SK-N-SH (cell line): ENCODE data around the gene MTCL3.

ENCODE experiments used
- CTCF ChIA-PET: fragments of 300-600, 350-600 bp; formaldehyde crosslinking; extraction: SDS; loops from one replicate; lab custom pipeline; 2021; lab: Yijun Ruan, JAX
- POLR2A ChIA-PET: fragments of 350-600 bp; sonication (Branson Sonifier 250); formaldehyde crosslinking; extraction: SDS; loops from one replicate; lab custom pipeline; 2020; ENCODE audit warnings: antibody characterized with exemption, inconsistent platforms; lab: Yijun Ruan, JAX
- DNase-seq: peaks from one replicate; pipeline ENCODE4 v3.0.0; 2012
- H2AFZ ChIP-seq: fragments of 200-600 bp; sonication (generic); 2 replicates; pipeline ENCODE4 v1.8.1; 2016; ENCODE audit warnings: antibody characterized with exemption, mild to moderate bottlenecking, low read depth
- H3F3A ChIP-seq: fragments of 200-600 bp; sonication (generic); replicated peaks from 2 replicates; pipeline ENCODE3; 2016; ENCODE audit warnings: antibody characterized with exemption, mild to moderate bottlenecking; ENCODE audit not compliant: insufficient read depth
- H3K27ac ChIP-seq, 2 experiments: fragments of 200-500 bp in 1 of 2; fragments of 200-600 bp in 1 of 2; sonication (Bioruptor generic) in 1 of 2; sonication (generic), shearing (Covaris generic) in 1 of 2; 2 replicates each; pipeline versions ENCODE4 v1.5.1 to v1.6.1; 2014 to 2016; ENCODE audit warnings: low read depth in 2 of 2, inconsistent platforms in 1 of 2, low read length in 1 of 2, mild to moderate bottlenecking in 1 of 2, mixed read lengths in 1 of 2
- H3K27me3 ChIP-seq: fragments of 200-600 bp; sonication (generic), shearing (Covaris generic); 2 replicates; pipeline ENCODE4 v1.6.1; 2016; ENCODE audit warnings: mixed run types; ENCODE audit not compliant: insufficient read depth
- H3K36me3 ChIP-seq, 2 experiments: fragments of 200-500 bp in 1 of 2; fragments of 200-600 bp in 1 of 2; sonication (Bioruptor generic) in 1 of 2; sonication (generic) in 1 of 2; replicated peaks in 1 of 2; 2 replicates each; pipeline versions ENCODE3 to v1.5.1; 2014 to 2016; ENCODE audit warnings: low read length in 1 of 2, mild to moderate bottlenecking in 1 of 2; ENCODE audit not compliant: insufficient read depth in 2 of 2, control insufficient read depth in 1 of 2
- H3K4me1 ChIP-seq, 2 experiments: fragments of 200-500 bp in 1 of 2; fragments of 200-600 bp in 1 of 2; sonication (Bioruptor generic) in 1 of 2; sonication (generic), shearing (Covaris generic) in 1 of 2; 2 replicates each; pipeline versions ENCODE4 v1.5.1 to v1.6.1; 2014 to 2016; ENCODE audit warnings: low read depth in 1 of 2, low read length in 1 of 2, mixed run types in 1 of 2; ENCODE audit not compliant: insufficient read depth in 2 of 2, control insufficient read depth in 1 of 2
- H3K4me2 ChIP-seq: fragments of 200-600 bp; sonication (generic), shearing (Covaris generic); 2 replicates; pipeline ENCODE4 v1.6.1; 2017; ENCODE audit warnings: mixed run types
- H3K4me3 ChIP-seq, 2 experiments: fragments of 200-500 bp in 1 of 2; fragments of 200-600 bp in 1 of 2; sonication (Bioruptor generic) in 1 of 2; sonication (generic), shearing (Covaris generic) in 1 of 2; 2 replicates each; pipeline versions ENCODE4 v1.5.1 to v1.8.1; 2014 to 2016; ENCODE audit warnings: low read depth in 2 of 2, inconsistent platforms in 1 of 2, low read length in 1 of 2, mild to moderate bottlenecking in 1 of 2, mixed read lengths in 1 of 2, moderate library complexity in 1 of 2
- H3K79me2 ChIP-seq: fragments of 200-600 bp; sonication (generic); 2 replicates; pipeline ENCODE4 v1.8.1; 2017; ENCODE audit warnings: mild to moderate bottlenecking; ENCODE audit not compliant: insufficient read depth
- H3K9ac ChIP-seq: fragments of 200-600 bp; sonication (generic); 2 replicates; pipeline ENCODE4 v1.6.1; 2017; ENCODE audit warnings: mixed run types
- H3K9me2 ChIP-seq: fragments of 200-600 bp; sonication (generic); 2 replicates; pipeline ENCODE4 v1.6.1; 2017; ENCODE audit warnings: mixed run types
- H3K9me3 ChIP-seq: fragments of 200-600 bp; sonication (generic); 2 replicates; pipeline ENCODE4 v1.6.1; 2017; ENCODE audit warnings: mixed run types, mild to moderate bottlenecking, moderate library complexity
- H4K20me1 ChIP-seq: fragments of 200-600 bp; sonication (generic); 2 replicates; pipeline ENCODE4 v1.6.1; 2017; ENCODE audit warnings: mild to moderate bottlenecking, mixed run types; ENCODE audit not compliant: insufficient read depth
- CHD2 ChIP-seq: fragments of 150-350 bp; IDR thresholded peaks from 2 replicates; pipeline ENCODE4 v1.6.1; 2018; ENCODE audit warnings: low read length; ENCODE audit not compliant: partially characterized antibody
- CTCF ChIP-seq: fragments of 200-600 bp; sonication (generic); IDR thresholded peaks from 2 replicates; pipeline ENCODE4 v1.6.1; 2017; ENCODE audit warnings: antibody characterized with exemption, mild to moderate bottlenecking, moderate library complexity
- ELF1 ChIP-seq: IDR thresholded peaks from 2 replicates; pipeline ENCODE4 v1.4.0; 2012
- EP300 ChIP-seq, 2 experiments: IDR thresholded peaks; 2 replicates each; pipeline versions ENCODE4 v1.4.0 to v1.6.1; 2012; ENCODE audit warnings: borderline replicate concordance in 1 of 2, low read depth in 1 of 2, low read length in 1 of 2
- EZH2phosphoT487 ChIP-seq: fragments of 200-600 bp; sonication (generic); IDR thresholded peaks from 2 replicates; pipeline ENCODE4 v1.6.1; 2017; ENCODE audit warnings: low read depth, mixed run types, mild to moderate bottlenecking, antibody characterized with exemption, moderate library complexity, borderline replicate concordance
- FOSL2 ChIP-seq: IDR thresholded peaks from 2 replicates; pipeline ENCODE4 v1.4.0; 2012; ENCODE audit warnings: low read depth, mild to moderate bottlenecking, moderate library complexity, borderline replicate concordance
- GABPA ChIP-seq: IDR thresholded peaks from 2 replicates; pipeline ENCODE4 v1.4.0; 2012; ENCODE audit warnings: low read depth, mild to moderate bottlenecking
- JUND ChIP-seq: IDR thresholded peaks from 2 replicates; pipeline ENCODE4 v1.4.0; 2012
- MAX ChIP-seq: IDR thresholded peaks from 2 replicates; pipeline ENCODE4 v1.4.0; 2012; ENCODE audit warnings: low read depth
- MEF2A ChIP-seq: IDR thresholded peaks from 2 replicates; pipeline ENCODE4 v1.4.0; 2012; ENCODE audit warnings: low read depth, borderline replicate concordance
- MXI1 ChIP-seq: IDR thresholded peaks from 2 replicates; pipeline ENCODE4 v1.6.1; 2012; ENCODE audit warnings: mild to moderate bottlenecking, low read depth, low read length, improper control_type of control experiment
- NRF1 ChIP-seq: IDR thresholded peaks from 2 replicates; pipeline ENCODE4 v1.6.1; 2012; ENCODE audit warnings: low read depth, mild to moderate bottlenecking, low read length
- POLR2AphosphoS5 ChIP-seq: IDR thresholded peaks from 2 replicates; pipeline ENCODE4 v1.6.1; 2012; ENCODE audit warnings: low read depth, low read length
- RAD21 ChIP-seq: IDR thresholded peaks from 2 replicates; pipeline ENCODE4 v1.6.1; 2012; ENCODE audit warnings: mild to moderate bottlenecking, low read length
- RCOR1 ChIP-seq: fragments of 150-350 bp; IDR thresholded peaks from 2 replicates; pipeline ENCODE4 v1.6.1; 2017; ENCODE audit warnings: antibody characterized with exemption, low read length
- RFX5 ChIP-seq: IDR thresholded peaks from 2 replicates; pipeline ENCODE4 v1.6.1; 2012; ENCODE audit warnings: mild to moderate bottlenecking, improper control_type of control experiment, low read length
- RXRA ChIP-seq: IDR thresholded peaks from 2 replicates; pipeline ENCODE4 v1.4.0; 2012; ENCODE audit warnings: low read depth, mild to moderate bottlenecking, borderline replicate concordance
- SIN3A ChIP-seq: IDR thresholded peaks from 2 replicates; pipeline ENCODE4 v1.6.1; 2012; ENCODE audit warnings: low read depth, mild to moderate bottlenecking, low read length, moderate library complexity, borderline replicate concordance
- SMC3 ChIP-seq: IDR thresholded peaks from 2 replicates; pipeline ENCODE4 v1.6.1; 2012; ENCODE audit warnings: low read depth, low read length, improper control_type of control experiment
- TCF12 ChIP-seq: IDR thresholded peaks from 2 replicates; pipeline ENCODE4 v1.4.0; 2012
- TEAD4 ChIP-seq: IDR thresholded peaks from 2 replicates; pipeline ENCODE4 v1.4.0; 2012; ENCODE audit warnings: mild to moderate bottlenecking, borderline replicate concordance; ENCODE audit not compliant: insufficient read depth
- USF2 ChIP-seq: fragments of 150-350 bp; IDR thresholded peaks from 2 replicates; pipeline ENCODE4 v1.6.1; 2017; ENCODE audit warnings: antibody characterized with exemption, low read length, low read depth, borderline replicate concordance
- YY1 ChIP-seq: IDR thresholded peaks from 2 replicates; pipeline ENCODE4 v1.4.0; 2012; ENCODE audit warnings: low read depth, mild to moderate bottlenecking
- ZBTB33 ChIP-seq: IDR thresholded peaks from 2 replicates; pipeline ENCODE4 v1.4.0; 2012; ENCODE audit warnings: low read depth, borderline replicate concordance
- WGBS: methylation state at CpG from one replicate; pipeline ENCODE4 v1.1.6; 2017; ENCODE audit warnings: low lambda C conversion rate; 5-methylcytosine and 5-hydroxymethylcytosine counted together
- TF ChIP-seq, protein P1 (sequence below): IDR thresholded peaks from 2 replicates; pipeline ENCODE4 v1.4.0; 2012; ENCODE audit warnings: low read depth, borderline replicate concordance
- TF ChIP-seq, protein P2 (sequence below): fragments of 150-350 bp; IDR thresholded peaks from 2 replicates; pipeline ENCODE4 v1.6.1; 2016; ENCODE audit warnings: mild to moderate bottlenecking, low read depth, low read length

MTCL3 gene

DNA sequence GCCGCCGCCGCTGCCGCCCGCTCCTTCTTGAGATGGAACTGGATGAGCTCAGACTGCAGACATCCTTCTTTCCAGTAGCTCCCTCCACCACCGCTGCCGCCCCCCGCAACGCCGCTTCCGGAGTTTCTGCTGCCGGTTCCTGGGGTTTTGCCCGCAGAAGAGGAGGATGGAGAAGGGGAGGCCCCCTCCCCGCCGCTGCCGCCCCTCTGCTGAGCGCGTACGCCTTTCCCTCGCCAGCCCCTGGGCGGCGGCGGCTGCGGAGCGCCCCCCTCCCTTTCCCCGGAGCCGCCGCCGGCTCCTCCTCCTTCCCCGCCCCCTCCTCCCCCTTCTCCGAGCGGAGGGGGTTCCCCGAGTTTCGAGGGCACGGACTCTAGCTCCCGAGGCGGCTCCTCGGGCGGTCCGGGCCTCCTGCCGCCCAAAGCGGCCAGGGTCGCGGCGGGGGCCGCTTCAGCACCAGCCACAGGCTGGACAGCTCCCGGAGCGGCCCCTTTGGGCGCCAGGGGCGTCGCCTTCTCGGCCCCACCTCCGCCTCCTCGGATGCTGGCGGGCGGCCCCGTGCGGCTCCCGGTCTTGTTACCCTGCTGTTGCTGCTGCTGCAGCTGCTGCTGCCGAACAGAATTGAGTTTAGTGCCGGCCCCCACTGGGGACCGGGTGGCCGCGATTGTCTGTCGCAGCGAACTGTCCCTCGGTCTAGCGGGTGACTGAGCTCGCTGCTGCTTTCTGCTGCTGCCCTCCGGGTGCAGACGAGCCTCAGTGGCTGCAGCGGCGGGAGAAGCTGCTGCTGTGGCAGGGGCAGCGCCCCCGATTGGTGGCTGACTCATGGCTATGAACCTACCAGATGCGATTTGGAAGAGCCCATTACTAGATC lies 3.1 kb downstream of the MTCL3 start:
- Histone ChIP-seq H3K36me3 (peaks cover 23 to 29% of the 10 kb centered on the region in 2 experiments), H3K9me2 (0 out of 2 replicates have a peak, but pooled peaks cover 3% of the 10 kb centered on the region), H2AFZ (no peak overlapping the region), H3K9ac (peak overlapping the region; percentile 39; the same call in 1 of the 2 replicates), H4K20me1 (no peaks in the 10 kb centered on the region), H3K4me3 (peak overlapping the region; percentile 68 to 78), H3K27me3 (no peaks in the 10 kb centered on the region), H3F3A (peaks cover 16% of the 10 kb centered on the region), H3K9me3 (no peaks in the 10 kb centered on the region), H3K79me2 (peaks cover 6% of the 10 kb centered on the region), H3K4me1 (peaks cover 4 to 17% of the 10 kb centered on the region in 2 experiments; a peak in 3 of 4 replicates), H3K27ac (peak overlapping the region; percentile 11 to 85; a peak in 3 of 4 replicates), H3K4me2 (peak overlapping the region; percentile 85)
- WGBS, result 10% methylated on average over 24 of the region's 76 CpGs
- peak; percentile 92 for DNase-seq
- POLR2A ChIA-PET, result interaction anchor here (1.0 to 2.1 kb wide), 5 partner anchors 9 to 251 kb away, joined by 3 to 9 read pairs (median 7); partner anchors contain the start of gene RNF146
- CTCF ChIA-PET, result interaction anchor here (0.5 to 12.5 kb wide), 46 partner anchors 13 to 1726 kb away, joined by 3 to 163 read pairs (median 5); partner anchors contain the start of genes ECHDC1, KIAA0408 and NCOA7
- no peak for TF ChIP-seq CHD2
- no peak for TF ChIP-seq TCF12
- TF ChIP-seq EZH2phosphoT487, result no peak
- 0 out of 2 replicates have a peak, but pooled peaks have one; percentile 26 for TF ChIP-seq MXI1
- TF ChIP-seq POLR2AphosphoS5, result 0 out of 2 replicates have a peak, but pooled peaks have one; percentile 22
- TF ChIP-seq SIN3A, result peak; percentile 84; the same call in 1 of the 2 replicates
- no peak for TF ChIP-seq SMC3
- TF ChIP-seq CTCF, result peak; percentile 22; the same call in 1 of the 2 replicates
- TF ChIP-seq, protein P1, sequence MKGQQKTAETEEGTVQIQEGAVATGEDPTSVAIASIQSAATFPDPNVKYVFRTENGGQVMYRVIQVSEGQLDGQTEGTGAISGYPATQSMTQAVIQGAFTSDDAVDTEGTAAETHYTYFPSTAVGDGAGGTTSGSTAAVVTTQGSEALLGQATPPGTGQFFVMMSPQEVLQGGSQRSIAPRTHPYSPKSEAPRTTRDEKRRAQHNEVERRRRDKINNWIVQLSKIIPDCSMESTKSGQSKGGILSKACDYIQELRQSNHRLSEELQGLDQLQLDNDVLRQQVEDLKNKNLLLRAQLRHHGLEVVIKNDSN, result no peak
- TF ChIP-seq YY1, result peak; percentile 10; the same call in 1 of the 2 replicates
- no peak for TF ChIP-seq RCOR1
- TF ChIP-seq USF2, result no peak
- TF ChIP-seq MEF2A, result no peak
- TF ChIP-seq ZBTB33, result no peak
- TF ChIP-seq EP300 (IDR thresholded peaks at IDR 0.05; ENCODE audit: borderline replicate concordance in 1 of 2, low read depth in 1 of 2, low read length in 1 of 2), result no peak
- TF ChIP-seq NRF1, result no peak
- no peak for TF ChIP-seq TEAD4
- no peak for TF ChIP-seq ELF1
- TF ChIP-seq RXRA, result no peak
- TF ChIP-seq FOSL2, result no peak
- no peak for TF ChIP-seq GABPA
- TF ChIP-seq RFX5, result no peak
- TF ChIP-seq, protein P2, sequence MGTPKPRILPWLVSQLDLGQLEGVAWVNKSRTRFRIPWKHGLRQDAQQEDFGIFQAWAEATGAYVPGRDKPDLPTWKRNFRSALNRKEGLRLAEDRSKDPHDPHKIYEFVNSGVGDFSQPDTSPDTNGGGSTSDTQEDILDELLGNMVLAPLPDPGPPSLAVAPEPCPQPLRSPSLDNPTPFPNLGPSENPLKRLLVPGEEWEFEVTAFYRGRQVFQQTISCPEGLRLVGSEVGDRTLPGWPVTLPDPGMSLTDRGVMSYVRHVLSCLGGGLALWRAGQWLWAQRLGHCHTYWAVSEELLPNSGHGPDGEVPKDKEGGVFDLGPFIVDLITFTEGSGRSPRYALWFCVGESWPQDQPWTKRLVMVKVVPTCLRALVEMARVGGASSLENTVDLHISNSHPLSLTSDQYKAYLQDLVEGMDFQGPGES, result no peak
- TF ChIP-seq JUND, result no peak
- TF ChIP-seq MAX, result peak; percentile 41; the same call in 1 of the 2 replicates
- no peak for TF ChIP-seq RAD21
